ENCODE measurements around the gene UBR3.

DNA sequence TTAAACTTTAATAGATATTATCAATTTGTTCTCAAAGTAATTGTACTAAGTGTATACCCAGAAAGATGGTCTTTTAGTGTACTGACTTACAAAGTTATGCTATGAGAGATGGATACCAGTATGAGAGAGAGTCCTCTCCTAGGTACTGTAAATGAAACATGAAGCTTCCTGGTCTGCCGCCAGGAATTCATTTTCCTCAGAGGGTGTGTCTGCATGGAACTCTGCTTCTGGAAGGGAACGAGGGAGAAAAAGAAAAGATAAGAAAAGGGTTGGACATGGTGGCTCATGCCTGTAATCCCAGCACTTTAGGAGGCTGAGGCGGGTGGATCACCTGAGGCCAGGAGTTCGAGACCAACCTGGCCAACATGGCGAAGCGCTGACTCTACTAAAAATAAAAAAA is 30.8 kb upstream of the UBR3 start:
- TF ChIP-seq TAF1 (IDR thresholded peaks at IDR 0.05; ENCODE audit: borderline replicate concordance, insufficient read depth, low read length) (no peak), POLR2AphosphoS5 (IDR thresholded peaks at IDR 0.05; ENCODE audit: low read depth, low read length) (no peak), SIN3A (IDR thresholded peaks at IDR 0.05; ENCODE audit: borderline replicate concordance, insufficient read depth, low read length) (no peak), FOXP2 (optimal IDR thresholded peaks at IDR 0.05; ENCODE audit: borderline replicate concordance, extremely low read depth, extremely low read length, insufficient read depth) (no peak)

Data from PFSK-1 (cell line).